ENCODE data around the gene RSL1D1. TPM values are rescaled to one million over a fixed set of nuclear protein-coding genes. Genes with fewer than 3 reads are reported as not detected.

The RSL1D1 gene
- total RNA-seq, 2 donors from 2014 or later = 148 to 162 TPM

- no peak overlapping the region for H3K4me3 Mint-ChIP-seq
- 93 to 97% methylated on average over 5 to 8 of the region's 8 CpGs for WGBS, 2 experiments (ENCODE audit: insufficient coverage in 1 of 2, insufficient read length in 1 of 2)
- no peaks in the 10 kb centered on the region for H3K9me3 Mint-ChIP-seq
- H3K4me1 Mint-ChIP-seq = peaks cover 10% of the 10 kb centered on the region
- Histone ChIP-seq H3K9ac (ENCODE audit: extremely low read depth, low read length, poor library complexity, severe bottlenecking) (no peak overlapping the region), H3K27me3 (ENCODE audit: control insufficient read depth, insufficient read depth, low read length, poor library complexity, severe bottlenecking) (peaks cover 11% of the 10 kb centered on the region), H3K27ac (ENCODE audit: low read depth, low read length) (no peak overlapping the region), H3K36me3 (ENCODE audit: control insufficient read depth, insufficient read depth, low read length) (peaks cover 59% of the 10 kb centered on the region), H3K4me1 (ENCODE audit: control insufficient read depth, insufficient read depth, low read length) (no peaks in the 10 kb centered on the region), H3K4me3 (ENCODE audit: low read length) (no peak overlapping the region), H3K9me3 (ENCODE audit: control insufficient read depth, low read length) (no peaks in the 10 kb centered on the region)
- DNase-seq = no peak
- H3K36me3 Mint-ChIP-seq (ENCODE audit: low read depth) = peaks cover 30% of the 10 kb centered on the region
- no peak for TF ChIP-seq CTCF (conservative IDR thresholded peaks at IDR 0.05)
- H3K27me3 Mint-ChIP-seq (ENCODE audit: insufficient read depth) = peaks cover 29% of the 10 kb centered on the region
- H3K27ac Mint-ChIP-seq = no peak overlapping the region
These were observed 18.2 kb upstream of the RSL1D1 start for GRCh38 chr16:11869353-11870228.

GRCh38 chr16:11868412-11868980, 17.2 kb upstream of the RSL1D1 start:
- Histone ChIP-seq H3K4me1 (ENCODE audit: control insufficient read depth, insufficient read depth, low read length) (no peaks in the 10 kb centered on the region), H3K4me3 (ENCODE audit: low read length) (no peak overlapping the region), H3K27ac (ENCODE audit: low read depth, low read length) (no peak overlapping the region), H3K27me3 (ENCODE audit: control insufficient read depth, insufficient read depth, low read length, poor library complexity, severe bottlenecking) (no peaks in the 10 kb centered on the region), H3K36me3 (ENCODE audit: control insufficient read depth, insufficient read depth, low read length) (peaks cover 49% of the 10 kb centered on the region), H3K9ac (ENCODE audit: extremely low read depth, low read length, poor library complexity, severe bottlenecking) (no peak overlapping the region), H3K9me3 (ENCODE audit: control insufficient read depth, low read length) (no peaks in the 10 kb centered on the region)
- Mint-ChIP-seq H3K36me3 (ENCODE audit: low read depth) (peaks cover 22% of the 10 kb centered on the region), H3K27me3 (ENCODE audit: insufficient read depth) (peaks cover 23% of the 10 kb centered on the region), H3K4me1 (peaks cover 10% of the 10 kb centered on the region), H3K9me3 (no peaks in the 10 kb centered on the region), H3K4me3 (no peak overlapping the region), H3K27ac (no peak overlapping the region)
- TF ChIP-seq CTCF (conservative IDR thresholded peaks at IDR 0.05) = no peak
- DNase-seq = no peak
- 82 to 100% methylated on average over 1 to 2 of the region's 2 CpGs for WGBS, 2 experiments (ENCODE audit: insufficient coverage in 1 of 2, insufficient read length in 1 of 2)

- H3K9me3 ChIP-seq (ENCODE audit: control insufficient read depth, low read length) = no peaks in the 10 kb centered on the region
- WGBS, 2 experiments (ENCODE audit: insufficient coverage in 1 of 2, insufficient read length in 1 of 2) = 100% methylated on average over 2 of the region's 2 CpGs
- no peak overlapping the region for H3K27ac Mint-ChIP-seq
- H3K27me3 Mint-ChIP-seq (ENCODE audit: insufficient read depth) = peaks cover 2% of the 10 kb centered on the region
- no peaks in the 10 kb centered on the region for H3K4me1 Mint-ChIP-seq
- no peak for DNase-seq
- H3K27me3 ChIP-seq (ENCODE audit: control insufficient read depth, insufficient read depth, low read length, poor library complexity, severe bottlenecking) = no peaks in the 10 kb centered on the region
- H3K9me3 Mint-ChIP-seq = no peaks in the 10 kb centered on the region
- H3K4me3 Mint-ChIP-seq = no peak overlapping the region
- H3K9ac ChIP-seq (ENCODE audit: extremely low read depth, low read length, poor library complexity, severe bottlenecking) = no peak overlapping the region
- H3K4me3 ChIP-seq (ENCODE audit: low read length) = no peak overlapping the region
- H3K27ac ChIP-seq (ENCODE audit: low read depth, low read length) = no peak overlapping the region
- H3K36me3 ChIP-seq (ENCODE audit: control insufficient read depth, insufficient read depth, low read length) = peaks cover 1% of the 10 kb centered on the region
- no peaks in the 10 kb centered on the region for H3K36me3 Mint-ChIP-seq (ENCODE audit: low read depth)
- no peak for TF ChIP-seq CTCF (conservative IDR thresholded peaks at IDR 0.05)
- no peaks in the 10 kb centered on the region for H3K4me1 ChIP-seq (ENCODE audit: control insufficient read depth, insufficient read depth, low read length)
These were observed 11.1 kb upstream of the RSL1D1 start for GRCh38 chr16:11862489-11862888.

Data from endodermal cell (in vitro differentiated cells).